ENCODE measurements around the gene ZSCAN30. TPM values are rescaled to one million over a fixed set of nuclear protein-coding genes. Genes with fewer than 3 reads are reported as not detected.
"Not testable (repeated sequence)": the region's sequence is repeated elsewhere in the genome, so short reads cannot be mapped to it uniquely, and the experiment has no call there.

ZSCAN30 gene
- total RNA-seq, 1 experiment from 2014 or later: 20.5 TPM

DNA sequence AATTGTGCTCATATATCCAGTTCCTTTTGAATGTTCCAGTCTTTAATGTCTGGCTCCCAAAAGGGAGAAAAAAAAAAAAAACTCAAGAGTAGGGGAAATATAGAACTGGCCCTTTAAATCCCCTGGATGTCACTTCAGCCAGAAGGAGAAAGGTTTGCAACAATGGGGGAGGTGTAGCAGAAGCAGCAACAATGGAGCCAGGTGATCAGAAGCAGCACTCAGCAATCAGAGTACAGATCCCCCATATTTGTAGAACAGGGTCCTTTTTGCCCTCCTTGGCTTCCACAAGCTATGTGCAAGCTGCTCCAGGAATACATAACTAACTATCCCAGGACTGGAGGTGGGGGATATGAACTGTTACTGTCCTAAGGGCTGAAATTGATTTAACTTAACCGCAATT, 75.0 kb downstream of the ZSCAN30 start:
- Mint-ChIP-seq H3K27ac (ENCODE audit: low read depth, unreplicated experiment) (no peak overlapping the region), H3K4me3 (ENCODE audit: unreplicated experiment) (no peak overlapping the region), H3K36me3 (ENCODE audit: insufficient read depth, unreplicated experiment) (no peaks in the 10 kb centered on the region), H3K27me3 (ENCODE audit: insufficient read depth, unreplicated experiment) (peaks cover 15% of the 10 kb centered on the region), H3K4me1 (ENCODE audit: insufficient read depth, unreplicated experiment) (no peaks in the 10 kb centered on the region), H3K9me3 (ENCODE audit: unreplicated experiment) (no peaks in the 10 kb centered on the region)
- CTCF ChIA-PET: interaction anchor here (0.7 to 0.8 kb wide), 2 partner anchors 342 to 506 kb away, joined by 5 read pairs; no protein-coding TSS in a partner anchor
- TF ChIP-seq, protein P1, sequence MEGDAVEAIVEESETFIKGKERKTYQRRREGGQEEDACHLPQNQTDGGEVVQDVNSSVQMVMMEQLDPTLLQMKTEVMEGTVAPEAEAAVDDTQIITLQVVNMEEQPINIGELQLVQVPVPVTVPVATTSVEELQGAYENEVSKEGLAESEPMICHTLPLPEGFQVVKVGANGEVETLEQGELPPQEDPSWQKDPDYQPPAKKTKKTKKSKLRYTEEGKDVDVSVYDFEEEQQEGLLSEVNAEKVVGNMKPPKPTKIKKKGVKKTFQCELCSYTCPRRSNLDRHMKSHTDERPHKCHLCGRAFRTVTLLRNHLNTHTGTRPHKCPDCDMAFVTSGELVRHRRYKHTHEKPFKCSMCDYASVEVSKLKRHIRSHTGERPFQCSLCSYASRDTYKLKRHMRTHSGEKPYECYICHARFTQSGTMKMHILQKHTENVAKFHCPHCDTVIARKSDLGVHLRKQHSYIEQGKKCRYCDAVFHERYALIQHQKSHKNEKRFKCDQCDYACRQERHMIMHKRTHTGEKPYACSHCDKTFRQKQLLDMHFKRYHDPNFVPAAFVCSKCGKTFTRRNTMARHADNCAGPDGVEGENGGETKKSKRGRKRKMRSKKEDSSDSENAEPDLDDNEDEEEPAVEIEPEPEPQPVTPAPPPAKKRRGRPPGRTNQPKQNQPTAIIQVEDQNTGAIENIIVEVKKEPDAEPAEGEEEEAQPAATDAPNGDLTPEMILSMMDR (IDR thresholded peaks at IDR 0.05; ENCODE audit: unreplicated experiment): no peak
- no TSS peak for BruUV-seq (replicated peaks)
- POLR2A ChIA-PET: interaction anchor here (0.6 to 0.7 kb wide), 2 partner anchors 21 to 119 kb away, joined by 3 read pairs; no protein-coding TSS in a partner anchor
- intact Hi-C loops (cut with micrococcal nuclease): no loop called here
- no peak for DNase-seq (ENCODE audit: unreplicated experiment)

DNA sequence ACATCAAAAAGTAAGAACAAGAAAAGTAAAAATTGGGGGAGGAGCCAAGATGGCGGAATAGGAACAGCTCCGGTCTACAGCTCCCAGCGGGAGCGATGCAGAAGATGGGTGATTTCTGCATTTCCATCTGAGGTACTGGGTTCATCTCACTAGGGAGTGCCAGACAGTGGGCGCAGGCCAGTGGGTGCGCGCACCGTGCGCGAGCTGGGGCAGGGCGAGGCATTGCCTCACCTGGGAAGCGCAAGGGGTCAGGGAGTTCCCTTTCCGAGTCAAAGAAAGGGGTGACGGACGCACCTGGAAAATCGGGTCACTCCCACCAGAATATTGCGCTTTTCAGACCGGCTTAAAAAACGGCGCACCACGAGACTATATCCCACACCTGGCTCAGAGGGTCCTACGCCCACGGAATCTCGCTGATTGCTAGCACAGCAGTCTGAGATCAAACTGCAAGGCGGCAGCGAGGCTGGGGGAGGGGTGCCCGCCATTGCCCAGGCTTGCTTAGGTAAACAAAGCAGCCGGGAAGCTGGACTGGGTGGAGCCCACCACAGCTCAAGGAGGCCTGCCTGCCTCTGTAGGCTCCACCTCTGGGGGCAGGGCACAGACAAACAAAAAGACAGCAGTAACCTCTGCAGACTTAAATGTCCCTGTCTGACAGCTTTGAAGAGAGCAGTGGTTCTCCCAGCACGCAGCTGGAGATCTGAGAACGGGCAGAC, 84.1 kb downstream of the ZSCAN30 start:
- H3K4me1 Mint-ChIP-seq (ENCODE audit: insufficient read depth, unreplicated experiment); H3K27ac Mint-ChIP-seq (ENCODE audit: low read depth, unreplicated experiment); BruUV-seq (replicated peaks); H3K36me3 Mint-ChIP-seq (ENCODE audit: insufficient read depth, unreplicated experiment); intact Hi-C loops (cut with micrococcal nuclease); POLR2A ChIA-PET; CTCF ChIA-PET; H3K27me3 Mint-ChIP-seq (ENCODE audit: insufficient read depth, unreplicated experiment); DNase-seq (ENCODE audit: unreplicated experiment); H3K4me3 Mint-ChIP-seq (ENCODE audit: unreplicated experiment); H3K9me3 Mint-ChIP-seq (ENCODE audit: unreplicated experiment): not testable (repeated sequence)

DNA sequence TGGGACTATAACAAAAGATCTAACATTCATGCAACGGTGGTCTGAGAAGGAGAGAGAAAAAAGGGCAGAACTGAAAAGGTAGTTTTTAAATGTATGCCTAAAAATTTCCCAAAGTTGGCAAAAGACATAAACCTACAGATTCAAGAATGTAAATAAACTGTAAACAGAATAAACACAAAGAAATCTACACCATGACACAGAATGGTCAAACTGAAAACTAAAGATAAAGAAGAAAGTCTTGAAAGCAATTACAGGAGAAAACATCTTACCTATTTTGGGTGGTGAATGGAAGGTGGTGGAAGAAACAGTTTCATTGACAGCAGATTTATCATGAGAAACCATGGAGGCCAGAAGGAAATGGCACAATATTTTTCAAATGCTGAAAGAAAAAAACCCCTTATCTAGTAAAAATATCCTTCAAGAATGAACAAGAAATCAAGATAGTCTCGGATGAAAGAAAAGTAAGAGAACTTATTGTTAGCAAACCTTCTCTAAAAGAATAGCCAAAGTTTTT, 84.8 kb downstream of the ZSCAN30 start:
- intact Hi-C loops (cut with micrococcal nuclease): no loop called here
- Mint-ChIP-seq H3K36me3 (ENCODE audit: insufficient read depth, unreplicated experiment) (no peaks in the 10 kb centered on the region), H3K27ac (ENCODE audit: low read depth, unreplicated experiment) (no peak overlapping the region), H3K4me1 (ENCODE audit: insufficient read depth, unreplicated experiment) (no peaks in the 10 kb centered on the region), H3K9me3 (ENCODE audit: unreplicated experiment) (peaks cover 10% of the 10 kb centered on the region), H3K27me3 (ENCODE audit: insufficient read depth, unreplicated experiment) (no peaks in the 10 kb centered on the region), H3K4me3 (ENCODE audit: unreplicated experiment) (no peak overlapping the region)
- BruUV-seq (replicated peaks): no TSS peak
- TF ChIP-seq, protein P1 (IDR thresholded peaks at IDR 0.05; ENCODE audit: unreplicated experiment): no peak
- no peak for DNase-seq (ENCODE audit: unreplicated experiment)
- ChIA-PET POLR2A (no interaction called here), CTCF (no interaction called here)

DNA sequence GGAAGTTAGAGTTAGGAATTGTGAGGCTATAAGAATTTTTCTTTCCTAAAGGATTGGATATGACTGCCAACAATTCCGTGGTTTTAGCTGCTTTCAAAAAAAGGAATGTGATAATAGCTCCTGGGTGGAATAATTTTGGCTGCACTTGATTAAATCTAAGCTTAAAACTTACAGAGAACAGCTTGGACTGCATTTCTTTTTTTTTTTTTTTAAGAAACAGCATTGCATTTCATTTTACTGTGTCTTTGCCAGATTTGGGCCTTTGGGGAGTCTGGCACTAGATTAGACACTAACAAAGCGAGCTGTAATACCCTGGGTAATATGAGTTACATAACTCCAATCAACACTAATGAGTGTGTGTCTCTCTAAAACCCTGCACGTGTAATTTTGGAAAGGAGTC, 87.0 kb downstream of the ZSCAN30 start:
- Mint-ChIP-seq H3K4me1 (ENCODE audit: insufficient read depth, unreplicated experiment) (no peaks in the 10 kb centered on the region), H3K4me3 (ENCODE audit: unreplicated experiment) (no peak overlapping the region), H3K27me3 (ENCODE audit: insufficient read depth, unreplicated experiment) (no peaks in the 10 kb centered on the region), H3K27ac (ENCODE audit: low read depth, unreplicated experiment) (no peak overlapping the region), H3K36me3 (ENCODE audit: insufficient read depth, unreplicated experiment) (no peaks in the 10 kb centered on the region), H3K9me3 (ENCODE audit: unreplicated experiment) (peaks cover 10% of the 10 kb centered on the region)
- POLR2A ChIA-PET: interaction anchor here (0.6 kb wide), 1 partner anchor 120 kb away, joined by 3 read pairs; no protein-coding TSS in a partner anchor
- no TSS peak for BruUV-seq (replicated peaks)
- CTCF ChIA-PET: interaction anchor here (0.6 to 1.5 kb wide), 3 partner anchors 16 to 129 kb away, joined by 3 to 7 read pairs (median 6); no protein-coding TSS in a partner anchor
- no peak for DNase-seq (ENCODE audit: unreplicated experiment)
- intact Hi-C loops (cut with micrococcal nuclease): no loop called here
- TF ChIP-seq, protein P1 (IDR thresholded peaks at IDR 0.05; ENCODE audit: unreplicated experiment): no peak

Data from MCF 10A (cell line).